Urinary bladder (tissue), 4 donors: ENCODE results near the gene SLC38A10. TPM values are rescaled to one million over a fixed set of nuclear protein-coding genes. Genes with fewer than 3 reads are reported as not detected.
A peak's percentile ranks its signal among the peaks of the same experiment; 100 is the strongest.

Experiments used
- DNase-seq: peaks from one replicate; pipeline ENCODE4 v3.0.0-alpha.2; 2015; ENCODE audit errors: extremely low spot score
- H3K27ac ChIP-seq: one replicate; pipeline ENCODE4 v1.5.1; 2013; ENCODE audit warnings: low read depth, mild to moderate bottlenecking, moderate library complexity
- H3K36me3 ChIP-seq: one replicate; pipeline ENCODE4 v1.6.1; 2013; ENCODE audit warnings: mild to moderate bottlenecking, moderate library complexity; ENCODE audit not compliant: insufficient read depth
- H3K4me1 ChIP-seq: one replicate; pipeline ENCODE4 v1.6.1; 2013; ENCODE audit warnings: mild to moderate bottlenecking, moderate library complexity; ENCODE audit not compliant: insufficient read depth
- H3K4me3 ChIP-seq: one replicate; pipeline ENCODE4 v1.5.1; 2013; ENCODE audit warnings: low read depth, low read length
- WGBS: extraction: QIAGEN DNeasy Blood & Tissue Kit; methylation state at CpG from one replicate; pipeline ENCODE4 v1.1.7; 2013; 5-methylcytosine and 5-hydroxymethylcytosine counted together
- polyA plus RNA-seq: library from polyadenylated mRNA; stranded (reverse); fragments of 200-250 nt; gene quantifications from one replicate; pipeline ENCODE4 v1.2.3, GENCODE V29; 2013
- total RNA-seq: library from RNA; depleted of rRNA; stranded (reverse); fragments of >200 nt; gene quantifications from one replicate; pipeline ENCODE4 v1.2.3, GENCODE V29; 2014
- donor health status: healthy with polysubstance abuse.
- donor health status: healthy.

The SLC38A10 gene
- total and polyA plus RNA-seq, 2 donors = 28.5 to 82.3 TPM

DNA sequence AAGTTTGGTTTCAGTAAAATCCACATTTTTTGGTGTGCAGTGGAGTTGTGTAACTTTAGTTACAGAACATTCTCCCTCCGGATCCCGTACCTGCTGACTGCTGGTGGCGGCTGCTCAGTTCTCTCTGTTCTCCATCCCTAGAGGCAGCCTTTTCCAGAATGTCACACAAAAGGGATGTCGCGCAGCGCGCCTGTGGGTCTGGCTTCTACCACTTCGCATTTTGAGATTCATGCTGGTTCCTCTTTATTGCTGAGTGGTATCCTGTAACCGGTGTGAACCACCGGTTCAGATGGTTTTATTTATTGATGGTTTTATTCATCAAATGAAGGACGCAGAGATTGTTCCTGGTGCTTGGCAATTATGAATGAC is 71.4 kb downstream of the SLC38A10 start:
- H3K4me3 ChIP-seq = no peak overlapping the region

DNA sequence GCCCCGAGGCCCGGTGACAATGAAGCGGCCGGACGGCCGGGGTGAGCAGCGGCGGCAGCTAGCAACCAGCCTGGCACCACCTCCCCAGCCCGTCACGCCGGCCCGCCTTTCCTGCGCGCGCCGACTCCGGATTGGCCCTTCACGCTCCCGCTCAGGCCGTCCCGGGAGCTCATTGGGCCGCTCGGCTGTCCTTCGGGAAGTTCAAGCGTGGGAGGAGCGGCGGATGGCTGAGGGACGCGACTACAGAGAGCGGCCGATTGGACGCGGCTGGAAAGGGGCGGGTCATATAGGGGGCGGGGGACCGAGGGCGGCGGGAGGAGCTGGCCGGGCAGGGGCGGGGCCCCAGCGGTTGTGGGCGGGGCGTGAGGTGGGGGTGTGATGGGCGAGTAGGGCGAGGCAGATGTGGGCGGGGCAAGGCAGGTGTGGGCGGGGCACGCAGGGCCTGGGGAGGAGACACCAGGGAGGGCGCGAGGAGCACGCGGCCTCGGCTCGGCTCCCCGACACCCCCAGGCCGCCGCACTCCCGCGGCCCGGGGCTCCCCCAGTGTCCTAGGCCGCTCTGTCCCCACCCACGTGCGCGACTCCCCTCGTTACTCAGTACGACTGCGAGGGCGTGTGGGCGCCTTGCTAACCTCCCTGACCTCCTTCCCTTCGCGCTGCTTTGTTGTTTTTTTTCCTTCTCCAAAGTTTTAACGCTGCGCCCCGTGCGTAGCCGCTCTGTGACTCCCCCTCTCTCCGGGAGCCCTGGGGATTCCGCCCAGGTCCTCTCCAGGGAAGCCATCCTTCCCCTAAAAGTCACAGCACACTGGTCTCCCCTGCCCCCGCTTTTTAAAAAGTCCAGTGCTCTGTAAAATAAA is 72.0 kb downstream of the SLC38A10 start, which contains the start of gene CEP131:
Gene CEP131, minus strand, starts transcription at position 60 of the 856 bp plus-strand sequence. CDS start 2,909 bp downstream, outside the sequence.
- WGBS = 2% methylated on average over 79 of the region's 79 CpGs
- no peak within 1 kb of the TSS for H3K27ac ChIP-seq
- no peaks in the 10 kb centered on the region for H3K4me1 ChIP-seq

More for the DNA sequence above, 71.4 kb downstream of the SLC38A10 start:
- DNase-seq = no peak
- WGBS = 25% methylated on average over 11 of the region's 11 CpGs
- H3K36me3 ChIP-seq = no peaks in the 10 kb centered on the region
- no peak overlapping the region for H3K27ac ChIP-seq
- no peaks in the 10 kb centered on the region for H3K4me1 ChIP-seq

DNA sequence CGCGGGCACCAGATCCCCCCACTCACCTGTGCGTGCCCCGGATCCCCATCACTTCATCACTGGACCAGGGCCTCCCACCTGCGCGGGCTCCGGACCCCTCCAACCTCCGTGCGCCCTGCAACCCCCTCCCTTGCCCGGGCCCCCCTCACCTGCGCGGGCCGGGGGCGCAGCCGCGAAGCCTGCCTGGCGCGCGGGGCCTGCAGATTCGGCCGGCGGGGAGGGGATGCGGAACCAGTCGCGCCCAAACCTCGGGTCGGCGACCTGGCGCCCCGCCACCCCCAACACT is 72.5 kb downstream of the SLC38A10 start:
- WGBS = under 1% methylated on average over 30 of the region's 30 CpGs
- Histone ChIP-seq H3K4me1 (no peaks in the 10 kb centered on the region), H3K27ac (no peak overlapping the region), H3K36me3 (no peaks in the 10 kb centered on the region), H3K4me3 (peak overlapping the region; percentile 88)
- no peak for DNase-seq

More for the DNA sequence above, 72.0 kb downstream of the SLC38A10 start, which contains the start of gene CEP131:
- peak; percentile 95 for DNase-seq
- H3K36me3 ChIP-seq = no peaks in the 10 kb centered on the region
- peak within 1 kb of the TSS; percentile 88 for H3K4me3 ChIP-seq

DNA sequence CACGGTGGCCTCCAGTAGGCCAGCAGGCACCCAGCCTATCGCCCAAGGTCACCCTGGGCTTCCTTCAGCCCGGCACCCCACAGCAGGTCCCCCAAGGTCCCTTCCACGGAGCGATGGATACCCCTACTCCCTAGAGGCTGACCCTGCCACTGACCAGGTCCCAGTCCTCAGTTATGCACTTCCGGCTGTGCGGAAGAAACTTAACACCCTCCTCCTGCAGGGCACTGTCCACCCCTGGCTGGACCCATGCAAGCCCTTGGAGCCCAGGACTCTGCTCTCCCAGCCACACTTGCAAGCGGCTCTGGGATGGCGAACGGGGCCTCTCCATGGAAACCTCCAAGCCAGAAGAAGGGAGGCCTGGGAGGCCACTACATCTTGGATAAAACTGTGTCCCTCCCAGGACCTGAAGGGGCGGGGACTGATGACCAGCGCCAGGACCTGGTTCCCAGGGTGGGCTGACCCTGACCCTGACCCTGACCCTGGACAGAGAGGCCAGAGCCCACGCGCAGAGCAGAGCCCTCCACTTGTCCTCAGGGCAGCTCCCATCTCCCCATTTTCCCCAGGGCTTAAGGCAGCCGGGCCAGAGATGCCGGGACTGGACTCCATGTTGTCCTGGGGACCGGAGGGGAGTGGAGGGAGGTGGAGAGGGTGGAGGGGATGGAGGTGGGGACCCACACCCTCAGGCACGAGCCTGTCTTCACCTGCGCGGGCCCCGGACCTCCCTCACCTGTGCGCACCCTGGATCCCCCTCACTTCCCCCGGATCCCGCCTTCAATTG is 73.1 kb downstream of the SLC38A10 start:
- no peaks in the 10 kb centered on the region for H3K4me1 ChIP-seq
- WGBS = 17% methylated on average over 24 of the region's 24 CpGs
- no peaks in the 10 kb centered on the region for H3K36me3 ChIP-seq
- H3K27ac ChIP-seq = no peak overlapping the region
- DNase-seq = no peak
- H3K4me3 ChIP-seq = peak overlapping the region; percentile 88

GRCh38 chr17:81221371-81221841 is 73.7 kb downstream of the SLC38A10 start:
- 74% methylated on average over 11 of the region's 11 CpGs for WGBS
- Histone ChIP-seq H3K36me3 (no peaks in the 10 kb centered on the region), H3K27ac (no peak overlapping the region), H3K4me1 (no peaks in the 10 kb centered on the region), H3K4me3 (no peak overlapping the region)
- DNase-seq = no peak

DNA sequence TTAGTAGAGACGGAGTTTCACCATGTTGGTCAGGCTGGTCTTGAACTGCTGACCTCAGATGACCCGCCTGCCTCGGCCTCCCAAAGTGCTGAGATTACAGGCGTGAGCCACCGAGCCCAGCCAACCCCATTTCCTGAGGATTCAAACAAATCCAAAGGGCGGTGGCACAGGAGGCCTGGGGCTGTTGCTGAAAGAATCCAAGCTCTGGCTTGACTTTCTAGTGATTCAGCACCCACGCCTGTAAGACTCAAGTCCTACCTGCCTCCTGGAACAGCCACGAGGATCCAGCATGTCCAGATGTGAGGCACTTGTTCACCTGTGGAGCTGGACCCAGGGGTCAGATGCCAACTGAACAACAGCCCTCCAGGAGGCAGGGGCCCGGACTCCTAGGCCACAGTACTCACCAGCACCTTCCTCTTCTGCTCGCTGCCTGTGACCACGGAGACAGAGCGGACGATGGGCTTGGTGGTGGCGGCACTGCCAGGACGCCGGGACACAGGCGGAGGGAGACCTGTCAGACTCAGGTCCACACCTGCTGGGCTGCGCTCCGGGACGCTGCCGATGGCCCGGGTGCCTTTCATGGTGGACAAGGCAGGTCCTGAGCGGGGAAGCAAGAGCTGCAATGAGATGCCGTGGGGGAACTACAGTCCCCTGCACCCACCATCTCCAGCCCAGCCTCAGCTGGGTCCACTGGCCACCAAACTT is 75.5 kb downstream of the SLC38A10 start:
- WGBS = 95% methylated on average over 24 of the region's 24 CpGs
- no peaks in the 10 kb centered on the region for H3K36me3 ChIP-seq
- H3K4me3 ChIP-seq = no peak overlapping the region
- no peak overlapping the region for H3K27ac ChIP-seq
- DNase-seq = no peak
- H3K4me1 ChIP-seq = no peaks in the 10 kb centered on the region

DNA sequence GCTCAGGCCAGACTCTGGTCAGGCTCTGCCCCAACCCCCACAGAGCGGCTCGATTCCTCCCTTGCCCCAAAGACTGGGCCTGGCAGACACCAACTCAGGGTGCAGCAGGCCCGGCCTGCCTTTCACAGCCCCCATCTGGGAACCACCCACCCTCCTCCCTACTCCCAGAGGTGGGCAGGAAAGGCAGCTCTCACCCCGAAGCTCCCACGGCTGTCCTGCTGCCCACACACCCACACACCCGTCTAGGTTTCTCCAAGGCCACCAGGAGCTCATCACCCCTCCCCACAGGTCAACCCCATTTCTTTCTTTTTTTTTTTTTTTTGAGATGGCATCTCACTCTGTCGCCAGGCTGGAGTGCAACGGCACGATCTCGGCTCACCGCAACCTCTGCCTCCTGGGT is 76.1 kb downstream of the SLC38A10 start:
- H3K4me1 ChIP-seq = no peaks in the 10 kb centered on the region
- H3K36me3 ChIP-seq = no peaks in the 10 kb centered on the region
- no peak overlapping the region for H3K27ac ChIP-seq
- DNase-seq = no peak
- H3K4me3 ChIP-seq = no peak overlapping the region
- 97% methylated on average over 11 of the region's 11 CpGs for WGBS

GRCh38 chr17:81218459-81218858 is 76.6 kb downstream of the SLC38A10 start:
- DNase-seq = no peak
- Histone ChIP-seq H3K4me1 (no peaks in the 10 kb centered on the region), H3K36me3 (no peaks in the 10 kb centered on the region), H3K4me3 (no peak overlapping the region), H3K27ac (no peak overlapping the region)
- WGBS = 90% methylated on average over 13 of the region's 13 CpGs

DNA sequence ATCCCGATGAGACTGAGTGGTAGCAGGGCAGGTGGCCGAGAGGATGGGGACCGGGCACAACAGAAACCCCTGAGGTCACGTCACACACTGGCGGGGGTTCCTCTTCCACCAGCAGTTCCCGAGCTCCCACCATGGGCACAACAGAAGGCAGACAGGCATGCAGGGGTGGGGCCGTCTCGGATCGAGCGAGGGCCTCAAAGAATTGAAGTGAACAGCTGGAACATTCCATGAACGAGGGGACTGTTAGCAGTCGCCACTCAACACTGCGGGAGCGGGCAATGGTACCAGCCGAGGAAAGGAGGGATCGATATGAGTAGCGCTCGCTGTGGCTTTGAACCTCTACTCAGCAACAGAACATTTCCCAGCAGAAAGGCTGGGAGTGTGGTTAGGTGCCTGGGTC is 77.6 kb downstream of the SLC38A10 start:
- no peaks in the 10 kb centered on the region for H3K36me3 ChIP-seq

DNA sequence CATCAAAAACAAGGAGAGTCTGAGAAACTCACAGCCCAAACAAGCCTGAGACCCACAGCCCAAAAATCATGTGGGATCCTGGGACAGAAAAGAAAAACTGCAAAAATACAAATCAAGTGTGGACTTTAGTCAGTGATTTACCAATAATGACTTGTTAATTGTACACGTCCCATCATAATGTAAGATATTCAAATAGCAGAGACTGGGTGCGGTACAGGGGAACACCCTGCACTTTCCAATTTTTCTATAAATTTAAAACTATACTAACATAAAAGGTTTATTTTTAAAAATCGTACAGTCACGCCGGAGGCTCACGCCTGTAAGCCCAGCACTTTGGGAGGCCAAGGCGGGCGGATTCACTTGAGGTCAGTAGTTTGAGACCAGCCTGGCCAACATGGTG is 81.1 kb downstream of the SLC38A10 start:
- Histone ChIP-seq H3K4me3 (no peak overlapping the region), H3K36me3 (no peaks in the 10 kb centered on the region), H3K27ac (no peak overlapping the region), H3K4me1 (no peaks in the 10 kb centered on the region)
- DNase-seq = no peak
- 95% methylated on average over 8 of the region's 8 CpGs for WGBS

More for the DNA sequence above, 77.6 kb downstream of the SLC38A10 start:
- Histone ChIP-seq H3K27ac (no peak overlapping the region), H3K4me3 (no peak overlapping the region), H3K4me1 (no peaks in the 10 kb centered on the region)
- 93% methylated on average over 18 of the region's 18 CpGs for WGBS
- DNase-seq = no peak

GRCh38 chr17:81212365-81212764 is 82.7 kb downstream of the SLC38A10 start:
- H3K27ac ChIP-seq = no peak overlapping the region
- DNase-seq = no peak
- no peaks in the 10 kb centered on the region for H3K36me3 ChIP-seq
- no peak overlapping the region for H3K4me3 ChIP-seq
- H3K4me1 ChIP-seq = no peaks in the 10 kb centered on the region
- 85% methylated on average over 9 of the region's 9 CpGs for WGBS

DNA sequence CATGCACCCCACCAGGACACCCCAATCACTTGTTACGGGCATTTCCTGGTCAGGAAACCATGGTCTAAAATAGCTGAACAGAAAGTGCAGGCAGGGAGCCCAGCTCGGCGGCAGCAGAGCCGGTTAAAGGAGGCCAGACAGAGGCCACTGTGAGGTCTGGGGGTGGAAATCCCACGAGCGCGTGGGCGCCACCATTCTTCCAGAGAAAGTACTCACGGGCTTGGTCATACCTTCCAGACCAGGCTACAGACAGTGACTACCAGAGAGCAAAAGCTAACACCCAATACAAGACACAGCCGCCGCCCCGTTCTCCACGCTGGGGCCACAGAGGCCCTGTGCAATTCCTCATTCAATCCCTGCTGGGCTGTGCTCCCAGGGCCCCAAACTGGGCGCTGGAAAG is 84.2 kb downstream of the SLC38A10 start:
- DNase-seq = no peak
- H3K4me1 ChIP-seq = no peaks in the 10 kb centered on the region
- H3K36me3 ChIP-seq = no peaks in the 10 kb centered on the region
- 77% methylated on average over 14 of the region's 14 CpGs for WGBS
- H3K4me3 ChIP-seq = no peak overlapping the region
- no peak overlapping the region for H3K27ac ChIP-seq

DNA sequence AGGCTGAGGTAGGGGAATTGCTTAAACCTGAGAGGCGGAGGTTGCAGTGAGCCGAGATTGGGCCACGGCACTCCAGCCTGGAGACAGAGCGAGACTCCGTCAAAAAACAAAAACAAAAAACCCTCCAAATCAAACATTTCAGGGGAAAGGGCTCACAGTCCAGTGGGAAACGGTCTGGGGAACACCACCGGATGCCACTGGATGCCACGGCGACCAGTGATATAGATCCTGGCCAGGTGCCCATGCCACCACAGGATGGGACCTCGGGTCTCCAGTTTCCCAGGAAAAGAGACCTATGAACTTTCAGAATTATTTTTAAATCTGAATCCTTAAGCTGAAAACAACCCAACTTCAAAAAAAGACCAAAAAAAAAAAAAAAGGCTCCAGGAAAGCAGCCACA is 84.6 kb downstream of the SLC38A10 start:
- DNase-seq = no peak
- Histone ChIP-seq H3K27ac (no peak overlapping the region), H3K4me3 (no peak overlapping the region), H3K4me1 (no peaks in the 10 kb centered on the region), H3K36me3 (no peaks in the 10 kb centered on the region)
- WGBS = 82% methylated on average over 10 of the region's 10 CpGs
